Measurements from ENCODE around the gene CALHM2.

Gene CALHM2

DNA sequence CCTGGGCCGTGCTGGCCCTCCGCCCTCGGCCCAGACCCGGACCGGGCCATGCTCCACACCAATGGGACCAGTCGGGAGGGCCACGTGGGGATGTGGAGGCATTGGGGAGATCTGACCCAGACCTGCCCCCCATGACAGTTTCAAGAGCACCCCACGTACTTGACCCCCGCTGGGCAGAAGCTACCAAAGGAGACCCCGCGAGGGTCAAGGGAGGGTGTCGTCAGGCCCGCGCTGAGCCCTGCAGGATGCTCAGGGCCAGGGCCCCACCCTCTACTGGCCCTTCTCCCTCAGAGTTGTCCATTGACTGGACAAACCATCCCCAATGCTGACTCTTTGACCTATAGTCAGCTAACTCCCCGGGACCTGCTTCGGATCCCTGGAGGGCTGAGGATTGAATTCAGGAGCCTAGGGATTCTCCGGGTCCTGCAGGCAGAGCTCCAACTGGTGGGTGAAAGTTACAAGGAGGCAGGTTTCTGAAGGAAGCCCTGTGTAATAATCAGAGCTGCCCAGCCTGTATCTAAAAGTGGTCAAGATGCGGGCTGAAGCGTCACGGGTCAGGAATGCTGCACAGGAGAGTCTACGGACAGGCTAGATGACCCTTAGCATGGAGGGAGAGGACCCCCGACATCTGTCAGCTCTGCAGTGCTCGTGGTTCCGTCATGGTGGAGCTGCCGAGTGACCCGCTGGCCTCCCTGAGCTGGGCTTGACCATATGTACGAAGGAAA lies 498 bp upstream of the CALHM2 start:
- peak overlapping the region; percentile 61 for H3K27ac ChIP-seq (ENCODE audit: insufficient read depth, low read length, poor library complexity, severe bottlenecking)
- peak overlapping the region; percentile 94 for H3K4me3 ChIP-seq (ENCODE audit: insufficient read depth, low read depth, low read length, poor library complexity, severe bottlenecking)
- H3K4me1 ChIP-seq (ENCODE audit: control insufficient read depth, insufficient read depth, low read length, poor library complexity, severe bottlenecking): peaks cover 30% of the 10 kb centered on the region

DNA sequence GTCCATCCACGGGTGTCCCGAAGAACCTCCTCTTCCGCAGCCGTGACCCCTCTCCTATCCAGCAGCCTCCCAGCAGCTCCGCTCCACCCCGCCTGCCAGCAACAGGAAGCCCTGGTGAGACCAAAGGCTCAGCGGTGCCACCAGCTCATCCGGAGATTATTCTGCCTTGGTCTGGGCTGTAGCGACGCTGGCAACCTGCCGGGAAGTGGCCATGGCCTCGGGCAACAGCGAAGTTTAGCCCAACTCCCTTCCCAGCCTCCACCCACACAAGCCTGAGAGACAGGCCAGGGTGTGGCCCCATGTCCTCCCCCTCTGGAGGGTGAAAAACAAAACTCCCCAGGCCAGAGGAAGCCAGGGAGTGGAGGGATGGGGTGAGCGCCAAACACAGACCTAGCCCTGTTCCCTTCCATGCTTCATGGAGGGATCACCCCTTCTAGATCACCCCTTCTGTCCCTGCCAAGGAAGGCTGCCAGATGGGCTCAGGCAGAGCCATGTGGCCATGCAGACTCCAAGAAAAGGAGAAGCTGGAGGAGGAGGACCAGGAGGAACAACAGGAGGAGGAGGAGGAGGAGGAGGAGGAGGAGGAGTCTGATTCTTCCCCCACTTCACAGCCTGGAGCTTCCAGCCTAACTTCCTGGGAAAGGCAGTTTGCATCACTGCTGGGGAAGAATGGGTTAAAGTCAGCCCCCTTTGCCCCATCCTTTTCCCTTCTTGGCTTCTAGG lies 918 bp downstream of the CALHM2 start:
- Histone ChIP-seq H3K27me3 (replicated peaks; ENCODE audit: control insufficient read depth, insufficient read depth, low read length, poor library complexity, severe bottlenecking) (no peaks in the 10 kb centered on the region), H3K9me3 (ENCODE audit: control insufficient read depth, low read length) (no peaks in the 10 kb centered on the region), H3K4me3 (ENCODE audit: insufficient read depth, low read depth, low read length, poor library complexity, severe bottlenecking) (peak overlapping the region; percentile 94), H3K27ac (ENCODE audit: insufficient read depth, low read length, poor library complexity, severe bottlenecking) (peak overlapping the region; percentile 61), H3K36me3 (ENCODE audit: control insufficient read depth, insufficient read depth, low read length) (peaks cover 25% of the 10 kb centered on the region), H3K4me1 (ENCODE audit: control insufficient read depth, insufficient read depth, low read length, poor library complexity, severe bottlenecking) (peaks cover 35% of the 10 kb centered on the region)
- DNase-seq: peak; percentile 25 to 32 (median 29)

More for the DNA sequence above, 498 bp upstream of the CALHM2 start:
- peaks cover 11% of the 10 kb centered on the region for H3K36me3 ChIP-seq (ENCODE audit: control insufficient read depth, insufficient read depth, low read length)
- no peaks in the 10 kb centered on the region for H3K9me3 ChIP-seq (ENCODE audit: control insufficient read depth, low read length)
- H3K27me3 ChIP-seq (replicated peaks; ENCODE audit: control insufficient read depth, insufficient read depth, low read length, poor library complexity, severe bottlenecking): no peaks in the 10 kb centered on the region
- DNase-seq: no peak

DNA sequence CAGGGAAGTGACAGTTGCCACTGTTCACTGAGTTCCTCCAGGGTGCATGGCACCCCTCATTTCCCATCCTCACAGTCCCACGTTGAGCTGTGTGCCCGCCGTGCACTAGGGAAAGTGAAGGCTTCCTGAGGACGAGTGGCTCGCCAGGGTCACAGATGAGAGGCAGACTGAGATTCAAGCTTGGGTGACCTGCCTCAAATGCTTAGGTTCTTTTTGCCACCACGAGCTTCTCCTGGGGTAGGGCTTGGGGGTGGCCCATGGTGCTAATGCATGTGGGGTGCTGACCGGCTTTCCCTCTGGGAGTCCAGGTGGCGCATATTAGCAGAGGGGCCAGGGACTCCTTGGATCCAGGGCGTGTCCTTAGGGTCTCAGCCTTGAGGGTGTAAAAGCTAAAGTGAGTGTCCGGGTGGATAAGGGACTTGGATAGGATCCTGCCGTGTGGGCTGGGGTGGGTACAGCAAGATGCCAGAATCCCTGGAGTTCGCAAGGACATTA lies 1.9 kb downstream of the CALHM2 start:
- Histone ChIP-seq H3K9me3 (ENCODE audit: control insufficient read depth, low read length) (no peaks in the 10 kb centered on the region), H3K4me3 (ENCODE audit: insufficient read depth, low read depth, low read length, poor library complexity, severe bottlenecking) (peak overlapping the region; percentile 4), H3K4me1 (ENCODE audit: control insufficient read depth, insufficient read depth, low read length, poor library complexity, severe bottlenecking) (peaks cover 35% of the 10 kb centered on the region), H3K27me3 (replicated peaks; ENCODE audit: control insufficient read depth, insufficient read depth, low read length, poor library complexity, severe bottlenecking) (no peaks in the 10 kb centered on the region), H3K36me3 (ENCODE audit: control insufficient read depth, insufficient read depth, low read length) (peaks cover 34% of the 10 kb centered on the region), H3K27ac (ENCODE audit: insufficient read depth, low read length, poor library complexity, severe bottlenecking) (peak overlapping the region; percentile 61)
- no peak for DNase-seq

DNA sequence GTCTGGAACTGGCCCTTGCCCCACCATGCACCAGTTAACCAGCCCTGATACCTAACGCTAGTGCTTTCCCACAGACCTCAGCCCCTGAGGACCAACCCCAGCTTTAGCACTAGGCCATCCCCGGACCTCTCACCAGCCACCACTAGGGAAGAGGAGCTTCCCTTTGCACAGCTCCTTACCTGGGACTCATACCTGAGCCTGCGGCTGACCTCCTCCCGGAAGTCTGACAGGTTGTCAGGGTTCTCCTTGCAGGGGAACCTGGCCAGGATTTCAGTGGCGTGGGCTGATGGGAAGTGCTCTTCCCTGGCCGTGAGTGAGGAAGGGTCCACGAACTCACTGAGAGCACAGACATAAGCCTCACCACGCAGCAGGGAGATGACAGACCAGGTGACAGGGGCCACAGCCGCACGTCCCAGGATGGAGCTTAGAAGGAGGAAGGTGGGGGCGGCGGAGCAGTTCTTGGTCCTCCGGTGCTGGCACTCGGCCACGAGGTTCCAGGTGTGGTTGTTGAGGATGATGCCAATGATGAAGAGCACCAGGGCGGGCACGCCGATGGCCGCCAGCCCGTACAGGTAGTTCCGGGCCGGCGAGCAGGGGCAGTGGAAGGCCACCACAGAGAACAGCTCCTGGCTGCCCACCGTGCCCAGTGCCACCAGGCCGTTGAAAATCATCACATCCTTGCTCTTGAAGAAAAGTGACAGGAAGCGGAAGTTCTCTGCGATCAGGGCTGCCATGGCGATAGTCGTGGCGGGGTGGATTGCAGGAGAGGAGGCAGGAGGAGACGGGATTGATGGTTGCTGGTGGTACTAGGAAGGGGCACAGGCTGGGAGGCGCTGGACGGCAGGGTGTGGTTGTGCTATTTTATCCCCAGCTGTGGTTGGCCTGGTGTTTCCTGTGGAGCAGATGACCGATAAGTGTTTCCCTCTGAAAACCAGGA lies 2.7 kb downstream of the CALHM2 start:
- Histone ChIP-seq H3K27me3 (replicated peaks; ENCODE audit: control insufficient read depth, insufficient read depth, low read length, poor library complexity, severe bottlenecking) (no peaks in the 10 kb centered on the region), H3K9me3 (ENCODE audit: control insufficient read depth, low read length) (no peaks in the 10 kb centered on the region), H3K4me1 (ENCODE audit: control insufficient read depth, insufficient read depth, low read length, poor library complexity, severe bottlenecking) (peaks cover 37% of the 10 kb centered on the region), H3K4me3 (ENCODE audit: insufficient read depth, low read depth, low read length, poor library complexity, severe bottlenecking) (peak overlapping the region; percentile 9), H3K36me3 (ENCODE audit: control insufficient read depth, insufficient read depth, low read length) (peaks cover 42% of the 10 kb centered on the region), H3K27ac (ENCODE audit: insufficient read depth, low read length, poor library complexity, severe bottlenecking) (peak overlapping the region; percentile 61)
- DNase-seq: no peak

DNA sequence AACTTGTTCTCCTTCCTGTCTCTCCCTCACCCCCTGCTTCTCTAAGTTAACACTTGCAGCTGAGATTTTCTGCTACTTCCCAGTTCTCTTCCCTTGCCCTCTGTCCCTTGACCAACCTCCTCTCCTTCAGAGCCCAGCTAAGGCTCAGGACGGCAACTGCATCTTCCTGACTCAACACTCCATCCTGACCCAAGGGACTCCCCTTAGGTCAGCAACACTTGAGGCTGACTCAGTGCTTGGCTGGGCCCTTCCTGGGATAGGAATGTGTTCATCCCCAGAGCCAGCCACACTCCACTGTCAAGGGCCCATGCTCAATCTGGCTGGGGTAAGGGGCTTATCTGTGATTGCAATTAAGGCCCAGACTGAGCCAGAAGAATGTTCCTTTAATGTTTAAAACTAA lies 3.4 kb downstream of the CALHM2 start:
- Histone ChIP-seq H3K36me3 (ENCODE audit: control insufficient read depth, insufficient read depth, low read length) (peaks cover 49% of the 10 kb centered on the region), H3K9me3 (ENCODE audit: control insufficient read depth, low read length) (no peaks in the 10 kb centered on the region), H3K27ac (ENCODE audit: insufficient read depth, low read length, poor library complexity, severe bottlenecking) (peak overlapping the region; percentile 31), H3K4me3 (ENCODE audit: insufficient read depth, low read depth, low read length, poor library complexity, severe bottlenecking) (peak overlapping the region; percentile 9), H3K27me3 (replicated peaks; ENCODE audit: control insufficient read depth, insufficient read depth, low read length, poor library complexity, severe bottlenecking) (no peaks in the 10 kb centered on the region), H3K4me1 (ENCODE audit: control insufficient read depth, insufficient read depth, low read length, poor library complexity, severe bottlenecking) (peaks cover 36% of the 10 kb centered on the region)
- DNase-seq: no peak

DNA sequence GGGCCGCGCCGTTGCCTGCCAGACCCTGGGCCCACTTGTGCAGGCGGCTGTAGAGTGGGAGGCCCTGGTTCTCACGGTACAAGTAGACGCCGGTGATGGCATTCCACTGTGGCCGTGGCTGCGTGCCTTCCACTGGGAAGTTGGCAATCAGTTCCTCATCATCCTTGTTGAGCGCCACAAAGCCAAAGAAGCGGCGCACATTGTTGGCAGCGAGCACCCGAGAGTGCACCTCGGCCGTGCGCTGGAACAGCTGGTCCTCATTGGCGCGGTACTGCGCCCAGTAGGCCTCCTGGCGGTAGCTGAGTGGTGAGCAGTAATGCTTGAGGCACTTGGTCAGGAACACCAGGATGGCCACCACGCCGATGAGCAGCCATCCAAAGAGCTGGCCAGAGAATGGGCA lies 5.0 kb downstream of the CALHM2 start:
- Histone ChIP-seq H3K4me1 (ENCODE audit: control insufficient read depth, insufficient read depth, low read length, poor library complexity, severe bottlenecking) (peaks cover 28% of the 10 kb centered on the region), H3K36me3 (ENCODE audit: control insufficient read depth, insufficient read depth, low read length) (peaks cover 65% of the 10 kb centered on the region), H3K27ac (ENCODE audit: insufficient read depth, low read length, poor library complexity, severe bottlenecking) (no peak overlapping the region), H3K27me3 (replicated peaks; ENCODE audit: control insufficient read depth, insufficient read depth, low read length, poor library complexity, severe bottlenecking) (no peaks in the 10 kb centered on the region), H3K4me3 (ENCODE audit: insufficient read depth, low read depth, low read length, poor library complexity, severe bottlenecking) (no peak overlapping the region), H3K9me3 (ENCODE audit: control insufficient read depth, low read length) (no peaks in the 10 kb centered on the region)
- DNase-seq: no peak

DNA sequence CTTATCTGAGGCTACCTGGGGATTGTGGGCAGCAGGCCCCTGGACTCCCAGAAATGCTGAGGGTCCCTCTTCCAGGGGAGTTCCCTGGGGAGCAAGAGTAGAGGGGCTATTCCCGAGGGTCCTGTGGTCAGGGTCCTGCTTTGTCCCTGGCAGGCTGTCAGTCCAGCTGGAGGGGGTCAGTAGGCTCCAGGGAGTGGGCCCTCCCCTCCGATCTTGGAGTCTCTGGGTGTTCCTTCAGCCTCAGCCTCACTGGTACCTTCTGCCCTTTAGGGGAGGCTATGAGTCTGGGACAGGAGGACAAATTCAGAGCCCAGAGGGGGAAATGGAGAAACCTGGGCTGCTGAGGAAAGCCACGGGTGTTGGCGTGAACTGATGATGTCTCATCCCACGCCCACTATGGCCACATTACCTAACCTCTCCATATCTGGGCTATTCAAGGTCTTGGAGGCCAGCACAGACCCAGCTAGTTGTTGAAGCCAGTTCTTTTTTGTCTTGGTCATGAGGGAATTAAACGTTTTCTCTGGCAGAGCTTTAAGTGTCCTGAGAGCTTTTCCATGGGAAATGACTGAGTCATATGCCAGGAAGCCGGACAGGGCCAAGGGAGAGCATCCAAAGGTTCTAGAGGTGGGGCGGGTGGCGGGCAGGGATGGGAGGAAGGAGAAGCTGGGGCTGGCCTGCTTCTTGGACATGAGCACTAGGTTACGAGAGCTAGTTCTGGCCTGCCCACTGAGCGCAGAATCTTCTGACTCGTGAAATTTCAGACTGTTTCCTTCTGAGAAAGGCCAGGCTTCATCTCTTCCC lies 6.2 kb downstream of the CALHM2 start:
- H3K9me3 ChIP-seq (ENCODE audit: control insufficient read depth, low read length): no peaks in the 10 kb centered on the region
- peaks cover 28% of the 10 kb centered on the region for H3K4me1 ChIP-seq (ENCODE audit: control insufficient read depth, insufficient read depth, low read length, poor library complexity, severe bottlenecking)
- H3K27ac ChIP-seq (ENCODE audit: insufficient read depth, low read length, poor library complexity, severe bottlenecking): peak overlapping the region; percentile 19
- no peak for DNase-seq
- no peaks in the 10 kb centered on the region for H3K27me3 ChIP-seq (replicated peaks; ENCODE audit: control insufficient read depth, insufficient read depth, low read length, poor library complexity, severe bottlenecking)
- no peak overlapping the region for H3K4me3 ChIP-seq (ENCODE audit: insufficient read depth, low read depth, low read length, poor library complexity, severe bottlenecking)
- H3K36me3 ChIP-seq (ENCODE audit: control insufficient read depth, insufficient read depth, low read length): peaks cover 75% of the 10 kb centered on the region

DNA sequence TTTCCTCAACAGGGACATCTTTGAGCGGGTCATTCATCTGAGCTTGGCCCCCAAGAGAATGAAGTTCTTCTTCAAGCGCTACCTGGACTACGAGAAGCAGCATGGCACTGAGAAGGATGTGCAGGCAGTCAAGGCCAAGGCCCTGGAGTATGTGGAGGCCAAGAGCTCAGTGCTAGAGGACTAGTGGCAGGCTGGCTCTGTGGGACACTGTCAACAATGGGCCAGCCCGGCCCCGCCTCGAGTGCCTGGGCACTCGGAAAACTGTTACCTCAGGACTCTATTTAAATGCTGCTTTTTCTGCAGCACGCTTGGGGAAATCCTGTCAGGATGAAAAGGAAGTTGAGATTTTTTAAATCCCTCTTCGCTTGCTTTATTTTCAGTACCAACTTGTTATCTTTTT lies 6.8 kb downstream of the CALHM2 start:
- H3K9me3 ChIP-seq (ENCODE audit: control insufficient read depth, low read length): no peaks in the 10 kb centered on the region
- H3K27me3 ChIP-seq (replicated peaks; ENCODE audit: control insufficient read depth, insufficient read depth, low read length, poor library complexity, severe bottlenecking): no peaks in the 10 kb centered on the region
- H3K4me1 ChIP-seq (ENCODE audit: control insufficient read depth, insufficient read depth, low read length, poor library complexity, severe bottlenecking): peaks cover 24% of the 10 kb centered on the region
- H3K36me3 ChIP-seq (ENCODE audit: control insufficient read depth, insufficient read depth, low read length): peaks cover 81% of the 10 kb centered on the region
- H3K27ac ChIP-seq (ENCODE audit: insufficient read depth, low read length, poor library complexity, severe bottlenecking): no peak overlapping the region
- no peak overlapping the region for H3K4me3 ChIP-seq (ENCODE audit: insufficient read depth, low read depth, low read length, poor library complexity, severe bottlenecking)
- DNase-seq: no peak

DNA sequence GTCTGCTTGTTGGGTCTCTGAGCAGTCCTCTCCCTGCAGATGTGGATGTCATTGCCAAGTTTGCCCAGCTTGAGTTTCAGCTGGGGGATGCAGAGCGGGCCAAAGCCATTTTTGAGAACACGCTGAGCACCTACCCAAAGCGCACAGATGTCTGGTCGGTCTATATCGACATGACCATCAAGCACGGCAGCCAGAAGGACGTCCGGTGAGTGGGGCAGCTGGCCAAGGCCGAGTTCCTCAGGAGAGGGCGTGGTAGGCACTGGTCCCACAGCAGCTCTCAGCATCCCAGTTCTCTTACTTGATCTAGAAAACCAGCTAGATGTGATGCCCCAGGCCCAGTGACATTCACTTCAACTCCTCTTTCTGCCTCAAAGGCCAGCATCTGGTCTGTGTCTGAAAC lies 7.7 kb downstream of the CALHM2 start:
- H3K27ac ChIP-seq (ENCODE audit: insufficient read depth, low read length, poor library complexity, severe bottlenecking): no peak overlapping the region
- H3K36me3 ChIP-seq (ENCODE audit: control insufficient read depth, insufficient read depth, low read length): peaks cover 88% of the 10 kb centered on the region
- H3K27me3 ChIP-seq (replicated peaks; ENCODE audit: control insufficient read depth, insufficient read depth, low read length, poor library complexity, severe bottlenecking): no peaks in the 10 kb centered on the region
- DNase-seq: no peak
- H3K4me3 ChIP-seq (ENCODE audit: insufficient read depth, low read depth, low read length, poor library complexity, severe bottlenecking): no peak overlapping the region
- H3K4me1 ChIP-seq (ENCODE audit: control insufficient read depth, insufficient read depth, low read length, poor library complexity, severe bottlenecking): peaks cover 16% of the 10 kb centered on the region
- no peaks in the 10 kb centered on the region for H3K9me3 ChIP-seq (ENCODE audit: control insufficient read depth, low read length)

Measured in effector memory CD4-positive, alpha-beta T cell (primary cell).